ENCODE data around the gene BTN3A1.

GRCh38 chr6:26452631-26453235 is 50.7 kb downstream of the BTN3A1 start:
- no peak for TF ChIP-seq CTCF (IDR thresholded peaks at IDR 0.05; ENCODE audit: low read depth, low read length)
- TF ChIP-seq, protein P1, sequence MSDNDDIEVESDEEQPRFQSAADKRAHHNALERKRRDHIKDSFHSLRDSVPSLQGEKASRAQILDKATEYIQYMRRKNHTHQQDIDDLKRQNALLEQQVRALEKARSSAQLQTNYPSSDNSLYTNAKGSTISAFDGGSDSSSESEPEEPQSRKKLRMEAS (IDR thresholded peaks at IDR 0.05; ENCODE audit: low read depth, low read length): no peak

Data from NB4 (cell line).